GM18526 (cell line): ENCODE data around the gene RTL5.

Source experiments
- POLR2A ChIP-seq: IDR thresholded peaks from 3 replicates; pipeline ENCODE4 v1.6.1; 2011; ENCODE audit not compliant: insufficient read length; ENCODE audit errors: extremely low read depth

Gene RTL5

DNA sequence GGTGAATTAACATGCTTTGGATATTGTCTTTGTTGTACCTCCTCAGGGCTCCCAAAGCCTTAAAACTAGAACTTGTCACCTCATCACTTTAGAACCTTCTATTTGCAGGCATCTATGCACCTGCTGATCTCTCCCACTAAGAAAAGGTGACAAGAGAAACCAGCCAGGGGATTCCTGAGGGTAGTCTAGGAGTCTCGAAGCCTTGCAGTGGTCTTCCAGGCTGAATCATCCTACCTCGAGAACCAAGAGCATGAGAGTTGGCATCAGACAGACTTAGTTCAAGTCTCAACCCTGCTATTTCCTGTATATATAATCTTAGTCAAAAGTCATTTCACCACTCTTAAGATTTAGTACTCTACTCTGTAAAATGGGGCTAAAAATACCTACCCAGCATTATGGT lies 29.6 kb downstream of the RTL5 start:
- no peak for TF ChIP-seq POLR2A

DNA sequence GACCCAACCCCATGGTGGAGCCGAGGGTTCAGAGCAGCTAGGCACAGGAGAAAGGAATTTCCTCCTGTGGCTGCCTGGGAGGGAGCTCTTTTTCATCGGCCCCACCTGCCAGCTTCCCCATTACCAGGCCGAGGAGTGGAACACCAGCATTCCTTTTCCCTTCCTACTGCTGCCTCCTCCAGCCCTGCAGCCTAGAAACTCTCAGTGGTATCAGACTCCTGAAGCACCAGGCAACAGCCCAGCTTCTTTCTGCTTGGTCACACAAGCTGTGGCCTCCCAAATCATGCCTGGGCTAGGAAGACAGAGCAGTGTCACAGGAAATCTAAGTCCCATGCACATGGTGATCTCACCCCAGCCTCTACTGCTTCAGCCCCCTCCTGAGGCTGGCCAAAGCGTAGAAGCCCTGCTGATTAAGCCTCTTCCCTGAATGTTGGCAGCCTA lies 30.1 kb downstream of the RTL5 start:
- no peak for TF ChIP-seq POLR2A

DNA sequence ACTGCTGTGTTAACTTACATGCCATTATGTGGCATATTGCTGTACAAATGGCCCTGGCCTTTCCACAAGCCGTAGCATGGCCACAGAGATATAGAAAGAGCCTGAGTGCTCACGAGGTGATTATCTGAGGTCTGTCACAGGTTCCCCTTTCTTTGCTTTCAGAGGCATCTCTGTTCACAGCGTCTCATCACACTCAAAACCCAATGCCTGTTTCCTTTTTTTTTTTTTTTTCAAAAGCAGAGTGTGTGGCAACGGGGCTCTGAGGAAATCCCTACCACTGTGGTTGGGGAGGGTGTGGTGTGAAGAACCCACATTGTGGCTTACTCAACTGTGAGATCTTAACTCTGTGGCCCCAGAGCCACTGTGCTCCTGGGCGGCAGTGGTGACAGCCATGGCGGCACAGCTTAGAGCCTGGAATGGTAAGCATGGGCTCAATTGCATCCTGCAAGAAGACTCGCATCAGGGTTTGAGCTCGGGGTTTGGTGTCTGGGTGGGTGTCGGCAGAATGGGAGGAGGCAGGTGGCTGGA lies 30.8 kb downstream of the RTL5 start:
- TF ChIP-seq POLR2A: no peak

DNA sequence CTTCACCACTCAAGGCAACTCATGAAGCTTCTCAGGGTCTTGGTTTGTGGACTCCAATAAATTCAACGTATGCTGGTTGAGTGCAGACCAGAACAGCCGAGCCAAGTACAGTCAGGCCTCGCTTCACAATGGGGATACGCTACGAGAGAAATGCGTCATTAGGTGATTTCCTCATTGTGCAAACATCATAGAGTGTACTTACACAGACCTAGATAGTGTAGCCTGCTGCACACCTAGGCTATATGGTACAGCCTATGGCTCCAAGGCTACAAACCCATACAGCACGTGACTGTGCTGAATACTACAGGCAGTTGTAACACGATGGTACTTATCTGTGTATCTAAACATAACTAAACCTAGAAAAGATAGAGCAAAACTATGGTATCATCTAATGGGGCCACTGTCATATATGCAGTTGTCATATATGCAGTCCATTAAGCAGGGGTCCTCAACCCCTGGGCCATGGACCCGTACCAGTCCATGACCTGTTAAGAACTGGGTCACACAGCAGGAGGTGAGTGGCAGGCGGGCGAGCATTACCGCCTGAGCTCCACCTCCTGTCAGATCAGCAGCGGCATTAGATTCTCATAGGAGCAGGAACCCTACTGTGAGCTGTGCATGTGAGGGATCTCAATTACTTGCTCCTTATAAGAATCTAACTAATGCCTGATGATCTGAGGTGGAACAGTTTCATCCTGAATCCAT lies 31.5 kb downstream of the RTL5 start:
- no peak for TF ChIP-seq POLR2A

DNA sequence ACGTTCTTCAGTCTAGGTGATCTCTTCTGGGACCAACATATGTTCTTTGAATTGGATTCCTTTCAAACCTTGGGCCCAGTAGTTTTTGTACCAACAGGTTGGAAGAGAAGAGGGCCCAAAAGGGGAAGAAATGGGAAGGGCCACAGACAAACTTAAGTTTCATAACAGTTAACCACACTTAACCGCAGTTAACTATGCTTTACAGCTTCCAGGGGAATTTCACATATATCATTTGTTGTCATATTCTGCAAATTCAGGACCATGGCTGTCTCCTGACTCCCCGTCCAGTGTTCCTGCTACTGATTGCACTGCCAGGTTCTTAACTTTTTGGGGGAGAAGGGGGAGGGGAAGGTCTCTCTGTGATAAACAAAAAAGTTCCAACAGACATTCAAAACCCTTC lies 34.6 kb downstream of the RTL5 start:
- no peak for TF ChIP-seq POLR2A

GRCh38 chrX:72095370-72095769 lies 36.3 kb downstream of the RTL5 start:
- no peak for TF ChIP-seq POLR2A

GRCh38 chrX:72094894-72095293 lies 36.8 kb downstream of the RTL5 start:
- no peak for TF ChIP-seq POLR2A

- no peak for TF ChIP-seq POLR2A
Measured at GRCh38 chrX:72089254-72089653, 42.5 kb downstream of the RTL5 start.

DNA sequence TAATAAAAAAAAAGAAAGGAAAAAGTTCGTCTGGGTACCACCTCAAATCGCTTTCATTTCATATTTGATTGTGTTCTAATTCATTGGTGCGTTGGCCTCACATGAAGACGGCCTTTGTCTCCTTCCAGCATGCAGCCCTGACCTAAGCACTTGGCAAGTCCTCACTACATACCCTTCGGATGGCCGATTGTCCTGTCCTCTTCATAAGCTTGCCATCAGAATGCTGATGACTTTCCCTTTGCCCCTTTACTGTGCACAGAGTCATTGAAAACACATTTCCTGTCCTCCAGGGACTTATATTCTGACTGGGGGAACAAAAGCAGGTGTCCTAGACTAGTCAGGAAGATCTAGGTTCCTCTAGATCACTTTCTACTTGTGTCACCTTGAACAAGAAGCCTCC lies 43.0 kb downstream of the RTL5 start:
- no peak for TF ChIP-seq POLR2A

GRCh38 chrX:72086995-72087394 lies 44.7 kb downstream of the RTL5 start:
- TF ChIP-seq POLR2A: no peak

GRCh38 chrX:72084114-72084513 lies 47.6 kb downstream of the RTL5 start:
- no peak for TF ChIP-seq POLR2A

DNA sequence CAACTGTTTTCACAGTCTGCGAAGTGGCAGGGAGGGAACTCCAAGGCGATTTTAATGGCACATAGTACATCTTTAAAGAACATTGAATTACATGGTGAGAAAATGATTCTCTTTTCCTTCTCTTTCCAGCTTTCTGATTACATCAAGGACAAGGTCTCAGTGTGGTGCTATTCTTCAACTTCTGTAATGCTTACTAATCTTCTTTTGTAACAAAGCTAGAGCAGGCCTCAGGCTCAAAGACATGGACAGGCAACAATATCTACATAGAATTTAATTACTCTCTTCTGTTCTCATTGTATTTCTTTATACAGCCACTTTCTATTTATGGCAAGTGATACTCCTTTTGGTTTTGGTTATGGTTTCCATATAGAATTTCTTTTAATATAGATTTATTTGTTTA lies 48.4 kb downstream of the RTL5 start:
- no peak for TF ChIP-seq POLR2A

DNA sequence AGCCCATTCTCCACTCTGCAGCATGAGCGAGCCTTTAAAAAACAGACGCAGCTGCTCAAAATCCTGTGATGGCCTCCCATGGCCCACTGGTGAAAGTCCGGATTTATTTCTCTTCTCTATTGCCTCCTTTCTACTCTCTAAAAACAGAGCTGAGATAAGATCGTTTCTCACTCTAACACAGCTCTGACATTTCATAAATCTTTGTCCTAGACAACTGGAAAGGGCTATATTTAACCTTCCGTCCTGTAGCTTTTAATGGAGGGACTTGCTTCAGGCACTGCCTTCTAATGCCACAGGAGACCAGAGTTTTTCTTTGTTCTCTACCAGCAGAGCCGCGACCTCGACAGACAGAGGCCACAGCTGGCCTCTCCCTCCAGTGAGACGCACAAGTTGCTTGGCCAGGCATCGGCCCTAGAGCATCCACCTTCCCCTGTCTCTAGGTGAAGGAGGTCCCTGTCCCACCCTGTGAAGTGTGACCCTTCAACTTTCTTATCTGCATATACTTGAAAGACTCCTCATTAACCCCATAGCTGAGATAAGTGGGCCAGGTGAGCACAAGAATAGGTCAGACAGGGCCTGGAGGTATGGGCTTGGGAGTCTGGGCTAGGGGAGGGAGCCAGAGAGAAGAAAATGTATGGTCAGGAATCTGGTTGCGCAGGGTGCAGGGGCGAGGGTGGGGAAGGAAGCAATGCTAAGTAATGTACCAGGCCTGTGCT lies 50.0 kb downstream of the RTL5 start:
- no peak for TF ChIP-seq POLR2A

- no peak for TF ChIP-seq POLR2A
Measured at GRCh38 chrX:72080800-72081199, 50.9 kb downstream of the RTL5 start.

DNA sequence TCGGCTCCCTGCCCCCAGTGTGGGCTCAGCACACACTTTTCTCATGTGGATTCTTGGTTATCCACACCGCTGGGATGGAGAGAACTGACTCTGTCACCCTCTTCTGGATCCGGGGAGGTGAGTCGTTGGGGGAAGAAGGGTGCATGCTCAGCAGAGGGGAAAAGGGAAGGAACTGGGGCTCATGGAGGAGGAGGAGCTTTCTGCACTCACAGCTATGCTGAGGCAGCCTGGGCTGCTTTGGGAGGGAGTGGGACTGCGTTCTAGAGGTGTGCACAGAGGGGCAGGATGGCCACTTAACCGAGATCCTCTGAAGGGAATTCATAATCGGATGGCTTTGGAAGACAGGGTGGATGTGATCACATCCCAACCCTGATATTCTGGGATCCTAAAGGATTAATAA lies 51.6 kb downstream of the RTL5 start:
- TF ChIP-seq POLR2A: no peak

DNA sequence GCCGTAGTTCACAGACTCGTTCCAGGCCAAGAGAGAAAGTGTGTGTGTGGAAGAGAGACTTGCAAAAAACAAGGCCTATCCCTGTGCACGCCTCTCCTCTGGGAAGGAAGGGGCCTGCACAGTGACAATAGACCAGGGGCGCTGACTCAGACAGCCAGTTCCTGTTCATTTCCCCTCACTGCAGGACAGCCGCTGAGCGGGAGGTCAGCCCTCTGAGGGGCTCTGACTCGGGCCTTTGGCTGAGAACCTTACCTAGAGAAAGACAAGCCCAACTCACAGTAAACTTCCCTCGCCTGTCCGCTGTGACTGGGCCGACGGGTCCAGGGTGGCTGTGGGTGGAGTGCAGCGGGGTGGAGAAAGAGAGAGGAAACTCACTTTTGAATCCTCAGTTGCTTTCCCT lies 52.1 kb downstream of the RTL5 start:
- no peak for TF ChIP-seq POLR2A
